NB4 (cell line): Measurements from ENCODE around the gene SLC25A24.
"Not testable (repeated sequence)": the region's sequence is repeated elsewhere in the genome, so short reads cannot be mapped to it uniquely, and the experiment has no call there.

Experiments used
- DNase-seq: peaks from one replicate; pipeline ENCODE4 v3.0.0; 2010; ENCODE audit warnings: low read depth
- H3K4me3 ChIP-seq: one replicate; pipeline ENCODE4 v1.5.1; 2011; ENCODE audit warnings: mild to moderate bottlenecking, low read depth, low read length, moderate library complexity
- CTCF ChIP-seq: IDR thresholded peaks from one replicate; pipeline ENCODE4 v1.5.1; 2012; ENCODE audit warnings: low read depth, low read length
- MAX ChIP-seq: IDR thresholded peaks from 2 replicates; pipeline ENCODE4 v1.6.1; 2011; ENCODE audit warnings: low read depth, low read length
- MYC ChIP-seq: IDR thresholded peaks from 2 replicates; pipeline ENCODE4 v1.6.1; 2011; ENCODE audit warnings: low read depth, low read length
- POLR2A ChIP-seq: IDR thresholded peaks from 2 replicates; pipeline ENCODE4 v1.6.1; 2011; ENCODE audit warnings: mild to moderate bottlenecking; ENCODE audit not compliant: insufficient read length; ENCODE audit errors: extremely low read depth

The SLC25A24 gene

DNA sequence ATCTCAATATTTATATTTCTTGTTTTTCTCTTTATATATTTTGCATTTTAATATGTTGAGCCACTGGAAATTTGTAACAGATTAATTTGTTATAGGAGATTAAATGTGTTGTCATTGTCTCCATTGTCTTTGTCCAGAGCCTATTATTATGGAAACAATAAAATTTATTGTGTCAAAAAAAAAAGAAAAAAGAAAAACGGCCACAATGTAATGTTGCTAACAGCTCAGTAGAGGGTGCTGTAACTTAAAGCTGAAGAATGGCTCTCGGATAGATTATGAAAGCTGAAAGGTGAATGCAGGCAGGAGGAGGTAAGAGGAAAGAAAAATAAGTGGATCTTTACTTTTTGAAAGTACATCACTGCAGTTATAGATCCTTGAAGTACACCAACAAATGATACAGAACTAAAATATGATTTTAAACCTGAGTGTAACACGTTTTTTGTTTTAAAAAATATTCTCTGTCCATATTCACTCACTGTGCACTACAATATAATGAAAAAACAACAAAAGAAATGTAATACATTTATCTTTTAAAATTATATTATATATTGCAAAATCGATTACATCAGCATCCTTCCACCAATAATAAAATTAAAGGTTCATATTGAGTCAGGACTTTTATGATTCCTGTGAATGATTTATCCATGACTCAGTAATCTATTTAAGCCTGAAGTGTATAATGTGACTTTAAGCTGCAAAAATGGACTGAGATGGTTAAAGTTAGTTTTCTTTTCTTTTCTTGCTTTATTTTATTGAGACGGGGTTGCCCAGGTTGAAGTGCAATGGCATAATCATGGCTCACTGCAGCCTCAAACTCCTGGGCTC, 14.7 kb upstream of the SLC25A24 start:
- TF ChIP-seq CTCF: peak; percentile 26
- peak; percentile 21 for DNase-seq
- not testable (repeated sequence) for H3K4me3 ChIP-seq

DNA sequence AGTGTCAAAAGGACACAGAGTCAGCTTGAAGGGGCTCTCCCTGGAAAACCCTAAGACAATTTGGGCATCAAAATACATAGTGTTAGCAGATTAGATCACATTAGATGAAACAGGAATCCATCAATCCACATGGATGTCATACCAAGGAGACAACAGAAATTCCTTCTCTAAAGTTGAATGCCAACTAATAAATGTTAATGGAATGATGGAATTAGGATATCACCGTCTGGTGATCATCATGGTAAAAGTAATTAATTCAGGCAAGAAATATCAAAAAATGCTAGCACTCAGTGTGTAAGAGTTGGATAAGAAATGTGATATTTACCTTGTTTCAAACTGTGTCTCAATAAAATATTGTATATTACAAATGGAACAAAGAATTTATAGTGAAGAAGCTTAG, 10.9 kb upstream of the SLC25A24 start:
- no peak overlapping the region for H3K4me3 ChIP-seq
- no peak for TF ChIP-seq MYC
- TF ChIP-seq POLR2A: no peak
- TF ChIP-seq MAX: no peak
- TF ChIP-seq CTCF: no peak
- no peak for DNase-seq

DNA sequence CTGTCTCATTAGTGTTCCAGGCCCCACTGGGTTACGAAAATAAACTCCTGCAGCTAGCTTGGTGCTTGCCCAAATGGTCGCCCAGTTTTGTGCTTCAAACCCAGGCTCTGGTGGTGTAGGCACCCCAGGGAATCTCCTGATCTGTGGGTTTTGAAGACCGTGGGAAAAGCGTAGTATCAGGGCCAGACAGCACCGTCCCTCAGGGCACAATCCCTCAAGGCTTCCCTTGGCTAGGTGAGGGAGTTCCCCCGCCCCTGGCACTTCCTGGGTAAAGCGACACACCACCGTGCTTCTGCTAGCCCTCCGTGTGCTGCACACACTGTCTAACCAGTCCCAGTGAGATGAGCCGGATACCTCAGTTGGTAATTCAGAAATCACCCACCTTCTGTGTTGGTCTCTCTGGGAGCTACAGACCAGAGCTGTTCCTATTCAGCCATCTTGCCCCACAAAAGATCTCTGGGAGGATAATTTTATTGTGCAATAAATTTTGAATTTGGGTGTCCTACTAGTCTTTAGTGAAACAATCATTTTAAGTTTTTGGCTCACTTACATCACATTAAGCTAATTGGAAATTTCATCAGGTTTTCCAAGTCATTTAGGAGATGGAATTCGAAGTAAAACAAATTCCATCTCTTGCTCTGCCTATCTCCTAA, 9.4 kb upstream of the SLC25A24 start:
- no peak for TF ChIP-seq CTCF
- TF ChIP-seq MAX: no peak
- TF ChIP-seq MYC: no peak
- no peak for TF ChIP-seq POLR2A
- no peak overlapping the region for H3K4me3 ChIP-seq
- DNase-seq: no peak

- TF ChIP-seq MAX (no peak), MYC (no peak), POLR2A (no peak)
- H3K4me3 ChIP-seq: no peak overlapping the region
- DNase-seq: no peak
Observed at GRCh38 chr1:108208724-108209446, 8.7 kb upstream of the SLC25A24 start.

- not testable (repeated sequence) for H3K4me3 ChIP-seq, DNase-seq
Observed at GRCh38 chr1:108203582-108203981, 3.4 kb upstream of the SLC25A24 start.

- TF ChIP-seq MAX (no peak), CTCF (no peak), POLR2A (no peak), MYC (no peak)
- DNase-seq: no peak
- no peak overlapping the region for H3K4me3 ChIP-seq
Observed at GRCh38 chr1:108201687-108202086, 1.5 kb upstream of the SLC25A24 start.
